B cell (primary cell): ENCODE results near the gene BOC. TPM values are rescaled to one million over a fixed set of nuclear protein-coding genes. Genes with fewer than 3 reads are reported as not detected.

ENCODE experiments used
- ATAC-seq: fragments of 200-7000 bp; cut with Tn5 transposase; one replicate; pipeline ENCODE4 v1.10.0; 2021; ENCODE audit warnings: low read depth, mild to moderate bottlenecking, moderate number of reproducible peaks, moderate library complexity
- CTCF ChIA-PET: fragments of 350-600 bp; sonication (Branson Sonifier 250); formaldehyde crosslinking; loops from one replicate; lab custom pipeline; 2021; ENCODE audit warnings: antibody characterized with exemption, inconsistent platforms; lab: Charles Lee
- POLR2A ChIA-PET: fragments of 350-600 bp; sonication (Branson Sonifier 250); formaldehyde crosslinking; loops from one replicate; lab custom pipeline; 2021; ENCODE audit warnings: antibody characterized with exemption; lab: Charles Lee
- DNase-seq: peaks from one replicate; pipeline ENCODE4 v3.0.0; 2013
- H2AFZ ChIP-seq: 2 replicates; pipeline ENCODE4 v1.6.1; 2012; ENCODE audit warnings: mild to moderate bottlenecking, low read depth, low read length; ENCODE audit not compliant: insufficient read depth, poor library complexity, severe bottlenecking
- H3K27ac ChIP-seq, 2 donors: 1 replicate in 1 of 2; 2 replicates in 1 of 2; pipeline ENCODE4 v1.5.1; 2012 to 2013; ENCODE audit warnings: low read length in 2 of 2, mild to moderate bottlenecking in 2 of 2, moderate library complexity in 1 of 2
- H3K27me3 ChIP-seq, 4 experiments: fragments of 200-600 bp in 1 of 4; sonication (generic) in 1 of 4; replicated peaks in 1 of 4; 1 replicate in 2 of 4; 2 replicates in 2 of 4; pipeline versions ENCODE4 v1.6.1 to v1.7.0; 2013 to 2016; ENCODE audit warnings: low read length in 3 of 4, mild to moderate bottlenecking in 2 of 4, mixed read lengths in 1 of 4, moderate library complexity in 1 of 4; ENCODE audit not compliant: insufficient read depth in 4 of 4, control insufficient read depth in 3 of 4; ENCODE audit errors: control extremely low read depth in 1 of 4
- H3K36me3 ChIP-seq, 2 experiments: replicated peaks in 1 of 2; 1 replicate in 1 of 2; 2 replicates in 1 of 2; pipeline versions ENCODE4 v1.6.1 to v1.7.1; 2013; ENCODE audit warnings: low read length in 1 of 2; ENCODE audit not compliant: insufficient read depth in 2 of 2, control insufficient read depth in 1 of 2; ENCODE audit errors: control extremely low read depth in 1 of 2, extremely low read depth in 1 of 2
- H3K4me1 ChIP-seq, 2 donors: fragments of 200-600 bp in 1 of 2; sonication (generic) in 1 of 2; 1 replicate in 1 of 2; 2 replicates in 1 of 2; pipeline versions ENCODE4 v1.5.1 to v1.6.1; 2013 to 2017; ENCODE audit warnings: low read length in 2 of 2; ENCODE audit not compliant: control insufficient read depth in 2 of 2, insufficient read depth in 2 of 2
- H3K4me2 ChIP-seq: replicated peaks from 2 replicates; pipeline ENCODE3; 2012; ENCODE audit warnings: mild to moderate bottlenecking, low read depth, low read length; ENCODE audit not compliant: poor library complexity, severe bottlenecking
- H3K4me3 ChIP-seq, 5 experiments: fragments of 200-600 bp in 1 of 5; sonication (generic) in 1 of 5; 1 replicate in 3 of 5; 2 replicates in 2 of 5; pipeline versions ENCODE4 v1.5.1 to v1.7.0; 2011 to 2016; ENCODE audit warnings: low read length in 4 of 5, mild to moderate bottlenecking in 4 of 5, low read depth in 2 of 5, control low read depth in 1 of 5, moderate library complexity in 1 of 5; ENCODE audit not compliant: insufficient read depth in 1 of 5; ENCODE audit errors: control extremely low read depth in 1 of 5, extremely low read depth in 1 of 5
- H3K79me2 ChIP-seq: fragments of 200-600 bp; sonication (generic); one replicate; pipeline ENCODE4 v1.6.0; 2016; ENCODE audit warnings: low read length; ENCODE audit not compliant: control insufficient read depth, insufficient read depth
- H3K9ac ChIP-seq: fragments of 200-600 bp; sonication (generic); 2 replicates; pipeline ENCODE4 v1.6.1; 2017; ENCODE audit warnings: mild to moderate bottlenecking, low read length, moderate library complexity
- H3K9me3 ChIP-seq, 3 donors: one replicate each; pipeline versions ENCODE4 v1.6.1 to v1.7.1; 2013; ENCODE audit warnings: low read length in 2 of 3; ENCODE audit not compliant: control insufficient read depth in 2 of 3, insufficient read depth in 1 of 3; ENCODE audit errors: control extremely low read depth in 1 of 3
- H4K20me1 ChIP-seq: 2 replicates; pipeline ENCODE4 v1.6.0; 2012; ENCODE audit warnings: mild to moderate bottlenecking, low read length; ENCODE audit not compliant: insufficient read depth, control insufficient read depth, poor library complexity, severe bottlenecking
- H3K27ac Mint-ChIP-seq: one replicate; pipeline ENCODE4 v1.8.0; 2021; ENCODE audit warnings: mixed read lengths
- H3K27me3 Mint-ChIP-seq: one replicate; pipeline ENCODE4 v1.8.0; 2021; ENCODE audit warnings: mixed read lengths
- H3K4me1 Mint-ChIP-seq: one replicate; pipeline ENCODE4 v1.8.0; 2021; ENCODE audit warnings: mixed read lengths
- H3K4me3 Mint-ChIP-seq: one replicate; pipeline ENCODE4 v1.8.0; 2021; ENCODE audit warnings: mixed read lengths
- H3K9me3 Mint-ChIP-seq: one replicate; pipeline ENCODE4 v1.8.0; 2022; ENCODE audit warnings: mixed read lengths; ENCODE audit not compliant: insufficient read depth
- EZH2 ChIP-seq: IDR thresholded peaks from 2 replicates; pipeline ENCODE4 v1.6.1; 2012; ENCODE audit warnings: borderline replicate concordance, low read depth, mild to moderate bottlenecking, moderate library complexity, low read length; ENCODE audit not compliant: insufficient read depth, poor library complexity, severe bottlenecking
- WGBS: methylation state at CpG from one replicate; pipeline ENCODE4 v1.1.5; 2013; ENCODE audit warnings: missing lambda C conversion rate; ENCODE audit not compliant: insufficient coverage; 5-methylcytosine and 5-hydroxymethylcytosine counted together
- intact Hi-C: fragments of 100-400 bp; cut with micrococcal nuclease; formaldehyde crosslinking; loops from one replicate; pipeline ENCODE4 v1.10.0; 2022
- polyA plus RNA-seq: library from polyadenylated mRNA; depleted of rRNA; stranded (reverse); fragments of >200 nt; gene quantifications from 2 replicates; pipeline ENCODE4 v1.2.3, GENCODE V29; 2012
- total RNA-seq, 2 donors: library from RNA; stranded (reverse); fragments of 120-200 nt in 1 of 2; gene quantifications; 1 replicate in 1 of 2; 2 replicates in 1 of 2; pipeline versions ENCODE4 v1.2.3 to v1.2.4, GENCODE V29; 2013 to 2022
- TF ChIP-seq, protein P1 (sequence below): fragments of 200-600 bp; IDR thresholded peaks from one replicate; pipeline ENCODE4 v1.8.0; 2022; ENCODE audit warnings: antibody characterized with exemption, mild to moderate bottlenecking

BOC gene
- total and polyA plus RNA-seq, 2 donors (not counting 1 experiment from before 2014, with no cell fraction given) = 0.12 to 2.0 TPM

DNA sequence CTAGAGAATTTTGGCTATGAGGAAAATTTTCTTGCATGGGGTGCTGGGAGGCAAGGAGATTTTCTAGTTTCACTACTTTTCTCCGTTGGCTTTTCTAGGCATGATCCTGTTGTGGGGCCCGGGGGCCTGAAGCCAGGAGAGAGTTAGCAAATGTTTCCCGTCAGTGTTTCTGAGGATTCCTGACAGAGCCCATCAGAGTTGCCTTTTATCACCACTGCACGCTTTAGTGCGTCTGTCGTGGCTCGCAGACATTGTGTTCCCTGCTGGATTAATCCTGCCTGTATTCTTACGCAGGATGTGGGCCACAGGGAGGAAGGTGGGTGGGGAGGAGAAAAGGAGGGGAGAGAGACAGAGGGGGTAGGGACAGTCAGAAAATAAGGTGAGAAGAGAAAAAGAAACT, 18.1 kb upstream of the BOC start:
- intact Hi-C loops = no loop called here
- peaks cover 0 to 5% (median 0%) of the 10 kb centered on the region in 3 donors for H3K9me3 ChIP-seq

DNA sequence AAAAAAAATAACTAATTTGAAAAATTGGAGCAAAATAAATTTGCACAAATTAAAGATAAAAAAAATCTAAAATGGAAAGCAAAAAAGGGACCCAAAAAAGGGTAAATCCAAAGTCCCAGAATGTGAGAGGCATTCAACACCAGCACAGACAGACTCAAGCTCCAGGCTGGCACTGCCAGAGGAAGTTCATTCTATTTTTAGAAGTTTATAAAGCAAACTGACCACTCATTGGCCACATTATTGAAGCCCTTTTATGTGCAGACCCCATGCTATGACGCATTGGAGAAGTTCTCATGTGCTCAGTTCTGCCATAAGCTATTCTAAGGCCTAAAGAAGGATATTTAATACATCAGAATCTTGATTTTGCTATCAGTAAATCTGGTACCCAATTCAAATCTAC, 17.6 kb upstream of the BOC start:
- peaks cover 3% of the 10 kb centered on the region for H3K27me3 Mint-ChIP-seq
- DNase-seq = no peak
- ChIA-PET POLR2A (no interaction called here), CTCF (no interaction called here)
- H3K4me2 ChIP-seq = no peak overlapping the region
- no peak for ATAC-seq
- H4K20me1 ChIP-seq = no peaks in the 10 kb centered on the region
- H3K27me3 ChIP-seq = no peaks in the 10 kb centered on the region
- H3K27ac Mint-ChIP-seq = no peak overlapping the region
- no peaks in the 10 kb centered on the region for H3K4me1 Mint-ChIP-seq
- no peak for TF ChIP-seq EZH2
- TF ChIP-seq, protein P1, sequence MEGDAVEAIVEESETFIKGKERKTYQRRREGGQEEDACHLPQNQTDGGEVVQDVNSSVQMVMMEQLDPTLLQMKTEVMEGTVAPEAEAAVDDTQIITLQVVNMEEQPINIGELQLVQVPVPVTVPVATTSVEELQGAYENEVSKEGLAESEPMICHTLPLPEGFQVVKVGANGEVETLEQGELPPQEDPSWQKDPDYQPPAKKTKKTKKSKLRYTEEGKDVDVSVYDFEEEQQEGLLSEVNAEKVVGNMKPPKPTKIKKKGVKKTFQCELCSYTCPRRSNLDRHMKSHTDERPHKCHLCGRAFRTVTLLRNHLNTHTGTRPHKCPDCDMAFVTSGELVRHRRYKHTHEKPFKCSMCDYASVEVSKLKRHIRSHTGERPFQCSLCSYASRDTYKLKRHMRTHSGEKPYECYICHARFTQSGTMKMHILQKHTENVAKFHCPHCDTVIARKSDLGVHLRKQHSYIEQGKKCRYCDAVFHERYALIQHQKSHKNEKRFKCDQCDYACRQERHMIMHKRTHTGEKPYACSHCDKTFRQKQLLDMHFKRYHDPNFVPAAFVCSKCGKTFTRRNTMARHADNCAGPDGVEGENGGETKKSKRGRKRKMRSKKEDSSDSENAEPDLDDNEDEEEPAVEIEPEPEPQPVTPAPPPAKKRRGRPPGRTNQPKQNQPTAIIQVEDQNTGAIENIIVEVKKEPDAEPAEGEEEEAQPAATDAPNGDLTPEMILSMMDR = no peak
- WGBS = no CpG with 5 or more reads among the region's 1 CpG
- no peak overlapping the region for H2AFZ ChIP-seq
- no peak overlapping the region for H3K4me3 Mint-ChIP-seq
- H3K27ac ChIP-seq = no peak overlapping the region
- no peaks in the 10 kb centered on the region for H3K36me3 ChIP-seq
- intact Hi-C loops = no loop called here
- no peak overlapping the region for H3K4me3 ChIP-seq
- no peaks in the 10 kb centered on the region for H3K79me2 ChIP-seq
- H3K4me1 ChIP-seq = no peaks in the 10 kb centered on the region
- no peaks in the 10 kb centered on the region for H3K9me3 Mint-ChIP-seq
- H3K9ac ChIP-seq = no peak overlapping the region
- H3K9me3 ChIP-seq = peaks cover 0 to under 1% (median 0%) of the 10 kb centered on the region in 3 donors

More for the DNA sequence above, 18.1 kb upstream of the BOC start:
- H3K27ac ChIP-seq = no peak overlapping the region
- H3K36me3 ChIP-seq = no peaks in the 10 kb centered on the region
- no peaks in the 10 kb centered on the region for H3K27me3 ChIP-seq
- H2AFZ ChIP-seq = no peak overlapping the region
- 94% methylated on average over 8 of the region's 8 CpGs for WGBS
- ChIA-PET CTCF (no interaction called here), POLR2A (no interaction called here)
- no peak for ATAC-seq
- no peak for TF ChIP-seq EZH2
- TF ChIP-seq, protein P1 = no peak
- H3K4me3 ChIP-seq = no peak overlapping the region
- no peak for DNase-seq
- Mint-ChIP-seq H3K4me1 (no peaks in the 10 kb centered on the region), H3K4me3 (no peak overlapping the region), H3K27me3 (peaks cover 3% of the 10 kb centered on the region), H3K9me3 (peaks cover 2% of the 10 kb centered on the region), H3K27ac (no peak overlapping the region)
- no peaks in the 10 kb centered on the region for H4K20me1 ChIP-seq
- H3K9ac ChIP-seq = no peak overlapping the region
- no peaks in the 10 kb centered on the region for H3K4me1 ChIP-seq
- H3K79me2 ChIP-seq = no peaks in the 10 kb centered on the region
- no peak overlapping the region for H3K4me2 ChIP-seq
